Retinal pigment epithelial cell (primary cell): ENCODE measurements around the gene EFCAB12.
A peak's percentile ranks its signal among the peaks of the same experiment; 100 is the strongest.
"Not testable (repeated sequence)": the region's sequence is repeated elsewhere in the genome, so short reads cannot be mapped to it uniquely, and the experiment has no call there.

Source experiments
- DNase-seq: peaks from one replicate; pipeline ENCODE4 v3.0.0-alpha.2; 2010; ENCODE audit warnings: low read depth
- H3K4me3 ChIP-seq: 2 replicates; pipeline ENCODE4 v1.5.1; 2011; ENCODE audit warnings: mild to moderate bottlenecking, low read length, control low read depth, moderate library complexity
- CTCF ChIP-seq: conservative IDR thresholded peaks from 2 replicates; pipeline ENCODE4 v1.5.1; 2011; ENCODE audit warnings: low read depth, low read length, control low read depth, inconsistent platforms

Gene EFCAB12

GRCh38 chr3:129393271-129393670 is 35.2 kb downstream of the EFCAB12 start:
- DNase-seq: no peak
- no peak for TF ChIP-seq CTCF
- no peak overlapping the region for H3K4me3 ChIP-seq

GRCh38 chr3:129392106-129392887 is 36.1 kb downstream of the EFCAB12 start:
- H3K4me3 ChIP-seq, DNase-seq: not testable (repeated sequence)

GRCh38 chr3:129391583-129391982 is 36.9 kb downstream of the EFCAB12 start:
- DNase-seq, H3K4me3 ChIP-seq: not testable (repeated sequence)

- H3K4me3 ChIP-seq: no peak overlapping the region
- no peak for TF ChIP-seq CTCF
- DNase-seq: no peak
Observed at GRCh38 chr3:129389572-129389937, 38.9 kb downstream of the EFCAB12 start.

- H3K4me3 ChIP-seq: not testable (repeated sequence)
- DNase-seq: peak; percentile 14
Observed at GRCh38 chr3:129388791-129389571, 39.5 kb downstream of the EFCAB12 start.

GRCh38 chr3:129387487-129387886 is 40.9 kb downstream of the EFCAB12 start:
- DNase-seq: no peak
- H3K4me3 ChIP-seq: no peak overlapping the region
- no peak for TF ChIP-seq CTCF

- TF ChIP-seq CTCF: no peak
- H3K4me3 ChIP-seq: no peak overlapping the region
- DNase-seq: no peak
Observed at GRCh38 chr3:129386984-129387383, 41.5 kb downstream of the EFCAB12 start.

GRCh38 chr3:129385507-129385906 is 42.9 kb downstream of the EFCAB12 start:
- not testable (repeated sequence) for DNase-seq, H3K4me3 ChIP-seq

- TF ChIP-seq CTCF: no peak
- H3K4me3 ChIP-seq: no peak overlapping the region
- DNase-seq: no peak
Observed at GRCh38 chr3:129384594-129385323, 43.7 kb downstream of the EFCAB12 start.

- H3K4me3 ChIP-seq, DNase-seq: not testable (repeated sequence)
Observed at GRCh38 chr3:129384103-129384502, 44.3 kb downstream of the EFCAB12 start.
